Loucy (cell line): ENCODE results near the gene PDK2.

Source experiments
- EZH2phosphoT487 ChIP-seq: fragments of 200-600 bp; IDR thresholded peaks from 2 replicates; pipeline ENCODE4 v1.6.1; 2018; ENCODE audit warnings: antibody characterized with exemption, mild to moderate bottlenecking, moderate library complexity, borderline replicate concordance
- TF ChIP-seq, protein P1 (sequence below): fragments of 200-600 bp; sonication (generic); conservative IDR thresholded peaks from 2 replicates; pipeline ENCODE4 v1.5.1; 2014; ENCODE audit warnings: mild to moderate bottlenecking, antibody characterized with exemption, low read length

GRCh38 chr17:50129728-50130558, 34.8 kb downstream of the PDK2 start, which contains the start of gene SAMD14:
- TF ChIP-seq, protein P1, sequence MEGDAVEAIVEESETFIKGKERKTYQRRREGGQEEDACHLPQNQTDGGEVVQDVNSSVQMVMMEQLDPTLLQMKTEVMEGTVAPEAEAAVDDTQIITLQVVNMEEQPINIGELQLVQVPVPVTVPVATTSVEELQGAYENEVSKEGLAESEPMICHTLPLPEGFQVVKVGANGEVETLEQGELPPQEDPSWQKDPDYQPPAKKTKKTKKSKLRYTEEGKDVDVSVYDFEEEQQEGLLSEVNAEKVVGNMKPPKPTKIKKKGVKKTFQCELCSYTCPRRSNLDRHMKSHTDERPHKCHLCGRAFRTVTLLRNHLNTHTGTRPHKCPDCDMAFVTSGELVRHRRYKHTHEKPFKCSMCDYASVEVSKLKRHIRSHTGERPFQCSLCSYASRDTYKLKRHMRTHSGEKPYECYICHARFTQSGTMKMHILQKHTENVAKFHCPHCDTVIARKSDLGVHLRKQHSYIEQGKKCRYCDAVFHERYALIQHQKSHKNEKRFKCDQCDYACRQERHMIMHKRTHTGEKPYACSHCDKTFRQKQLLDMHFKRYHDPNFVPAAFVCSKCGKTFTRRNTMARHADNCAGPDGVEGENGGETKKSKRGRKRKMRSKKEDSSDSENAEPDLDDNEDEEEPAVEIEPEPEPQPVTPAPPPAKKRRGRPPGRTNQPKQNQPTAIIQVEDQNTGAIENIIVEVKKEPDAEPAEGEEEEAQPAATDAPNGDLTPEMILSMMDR, result no peak
- no peak for TF ChIP-seq EZH2phosphoT487
